ENCODE results near the gene SAFB.
"Not testable (repeated sequence)": the region's sequence is repeated elsewhere in the genome, so short reads cannot be mapped to it uniquely, and the experiment has no call there.

The SAFB gene

DNA sequence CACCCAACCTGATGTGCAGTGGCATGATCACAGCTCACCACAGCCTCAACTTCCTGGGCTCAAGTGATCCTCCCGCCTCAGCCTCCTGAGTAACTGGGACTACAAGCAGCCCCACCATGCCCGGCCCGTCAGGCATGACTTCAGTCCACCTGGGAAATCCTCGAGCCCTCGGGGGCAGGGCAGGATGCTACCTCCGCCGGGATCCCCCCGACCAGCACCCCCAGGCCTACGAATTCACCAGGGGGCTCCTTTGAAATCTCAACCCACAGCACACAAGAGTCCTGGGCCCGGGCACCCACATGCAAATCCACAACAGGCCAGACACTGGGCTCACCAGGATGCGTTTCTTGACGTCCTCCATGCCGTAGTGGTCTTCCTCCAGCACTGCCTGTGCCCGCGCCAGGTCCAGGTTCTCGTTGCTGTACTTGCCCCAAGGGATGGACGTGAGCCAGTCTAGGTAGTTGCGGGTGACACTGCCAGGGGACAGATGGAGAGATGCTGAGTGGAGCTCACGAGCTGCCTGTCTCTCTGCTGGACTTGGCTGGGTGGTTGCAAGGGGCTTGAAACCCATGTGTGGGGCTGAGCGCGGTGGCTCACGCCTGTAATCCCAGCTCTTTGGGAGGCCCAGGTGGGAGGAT, 77.7 kb downstream of the SAFB start:
- no peak for DNase-seq

GRCh38 chr19:5702053-5702410, 79.1 kb downstream of the SAFB start:
- DNase-seq: not testable (repeated sequence)

GRCh38 chr19:5703819-5704818, 81.2 kb downstream of the SAFB start:
- no peak for DNase-seq

DNA sequence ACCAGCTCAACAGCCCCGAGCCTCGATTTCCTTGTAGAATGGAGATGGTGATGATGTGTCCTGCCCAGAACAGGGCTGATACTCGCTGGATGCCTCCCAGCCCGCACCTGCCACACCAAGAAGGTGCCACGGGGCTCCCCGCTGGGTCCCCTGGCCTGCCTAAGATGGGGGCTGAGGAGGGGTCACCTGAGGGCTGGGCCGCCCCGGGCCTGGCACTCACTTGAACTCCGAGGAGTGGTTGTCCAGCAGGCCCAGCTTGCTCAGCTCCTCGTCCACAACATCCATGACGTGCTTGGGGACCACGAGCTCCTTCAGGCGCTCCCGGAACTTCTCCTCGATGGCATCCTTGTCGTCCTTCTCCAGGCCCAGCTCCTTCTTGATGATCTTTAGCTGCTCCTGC, 82.7 kb downstream of the SAFB start:
- no peak for DNase-seq

DNA sequence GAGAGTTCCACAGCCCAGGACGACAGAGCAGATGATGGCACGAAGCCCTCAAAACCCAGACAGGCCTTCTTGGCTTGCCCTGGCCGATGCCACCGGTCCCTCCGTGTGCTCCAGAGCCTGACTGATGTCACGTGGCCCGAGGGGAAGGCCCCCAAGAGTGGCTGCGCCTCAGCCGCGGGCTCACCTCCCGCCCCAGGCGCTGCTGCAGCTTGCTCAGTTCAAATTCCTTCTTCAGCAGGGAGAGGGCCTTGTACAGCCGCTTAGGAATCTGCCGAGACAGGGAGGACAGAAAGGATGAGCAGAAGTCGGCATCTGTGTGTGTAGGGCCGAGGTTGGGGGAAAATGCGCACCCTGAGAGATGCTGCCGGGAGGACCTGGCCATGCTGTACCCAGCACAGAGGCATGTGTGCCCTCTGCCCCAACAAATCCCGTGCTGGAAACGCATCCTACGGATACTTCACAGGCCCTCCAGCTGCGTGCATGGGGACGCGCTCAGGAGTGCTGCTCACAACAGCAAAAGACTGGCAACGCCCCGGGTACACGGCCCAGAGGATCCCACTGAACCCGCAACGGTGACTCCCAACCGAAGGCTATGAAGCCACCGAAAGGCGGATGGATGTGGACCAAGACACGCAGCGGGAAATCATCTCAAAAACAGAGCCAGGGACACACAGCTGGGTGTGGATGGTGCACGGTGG, 84.1 kb downstream of the SAFB start:
- DNase-seq: no peak

- DNase-seq: no peak
Observed at GRCh38 chr19:5707576-5708575, 85.0 kb downstream of the SAFB start.

GRCh38 chr19:5711025-5711424, 88.1 kb downstream of the SAFB start:
- no peak for DNase-seq

DNA sequence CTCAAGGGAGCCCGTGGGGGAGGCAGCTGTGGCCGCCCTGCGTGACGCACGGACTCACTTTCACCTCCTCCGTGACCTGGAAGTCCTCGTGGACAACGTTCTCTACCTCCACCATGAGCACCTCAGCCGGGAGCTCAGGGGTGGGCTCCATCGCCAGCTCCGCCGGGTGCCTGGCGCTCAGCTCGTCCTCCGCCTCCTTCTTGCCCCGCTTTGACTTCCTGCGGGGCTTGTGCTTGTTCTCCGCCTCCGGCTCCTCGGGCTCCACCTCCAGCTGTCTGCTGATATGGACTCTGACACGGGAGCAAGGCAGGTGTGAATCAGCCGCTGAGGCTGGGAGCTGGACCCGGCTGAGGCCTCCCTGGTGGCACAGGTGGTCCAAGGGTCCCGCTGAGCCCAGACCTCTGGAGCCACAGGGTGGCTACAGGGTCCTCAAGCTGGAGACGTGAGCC, 88.9 kb downstream of the SAFB start:
- no peak for DNase-seq

DNA sequence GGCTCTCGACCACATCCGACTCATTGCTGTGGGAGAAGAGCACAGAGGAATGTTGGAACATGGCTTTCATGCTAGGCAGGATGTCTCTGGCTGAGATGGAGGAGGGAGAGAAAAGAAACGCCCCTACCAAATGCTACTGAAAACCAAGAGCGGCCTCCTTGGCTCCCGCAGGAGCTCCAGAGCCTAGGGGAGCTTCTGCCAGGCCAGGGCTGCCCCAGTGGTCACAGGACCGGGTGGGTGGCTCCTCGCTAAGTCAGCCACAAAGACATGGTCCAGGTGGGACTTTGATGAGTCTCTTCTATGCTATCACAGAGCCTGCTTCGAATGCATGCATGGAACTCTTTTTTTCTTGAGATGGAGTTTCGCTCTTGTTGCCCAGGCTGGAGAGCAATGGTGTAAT, 90.3 kb downstream of the SAFB start:
- DNase-seq: no peak

DNA sequence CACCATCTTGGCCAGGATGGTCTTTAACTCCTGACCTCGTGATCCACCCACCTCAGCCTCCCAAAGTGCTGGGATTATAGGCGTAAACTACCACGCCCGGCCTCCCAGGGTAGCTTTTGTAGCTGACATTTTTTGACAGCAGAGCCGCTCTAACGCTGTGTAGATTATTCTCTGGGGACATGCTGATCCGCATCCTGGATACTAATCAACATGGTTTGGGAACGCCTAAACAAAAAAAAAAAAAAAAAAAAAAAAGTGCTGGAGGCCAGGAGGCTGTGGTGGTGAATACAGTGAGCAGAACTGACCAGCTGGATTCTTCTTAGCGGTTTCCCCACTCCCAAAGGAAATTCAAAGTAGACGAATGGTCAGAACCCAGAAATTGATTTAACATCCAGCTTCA, 91.9 kb downstream of the SAFB start:
- no peak for DNase-seq

- DNase-seq: no peak
Observed at GRCh38 chr19:5717215-5717935, 94.5 kb downstream of the SAFB start.
